Measurements from ENCODE around the gene SGCD. TPM values are rescaled to one million over a fixed set of nuclear protein-coding genes. Genes with fewer than 3 reads are reported as not detected.

SGCD gene
- total and polyA plus RNA-seq, 2 of the 4 experiments (the other 2 are of a cell fraction), result 5.8 to 10.6 TPM

Small RNAs within 50 kb of the gene (microRNA-seq; reads per million reads assigned to microRNA genes)
- gene AC027308.1 (ENCODE audit: insufficient read depth, insufficient read length) (not detected), gene RNU6-556P (ENCODE audit: insufficient read depth, insufficient read length) (not detected)

Small RNAs within 50 kb of the gene (small RNA-seq; reads per million reads assigned to genes)
- gene AC027308.1 (0 reads per million in 5 experiments), gene RNU6-556P (0 to 0.60 (median 0) reads per million in 5 experiments)

Measured in IMR-90 (cell line).